Smooth muscle cell (in vitro differentiated cells): ENCODE data around the gene FBXW2. TPM values are rescaled to one million over a fixed set of nuclear protein-coding genes. Genes with fewer than 3 reads are reported as not detected.

Source experiments
- DNase-seq: peaks from one replicate; lab custom pipeline; 2025; ENCODE audit not compliant: unreplicated experiment; lab: John Stamatoyannopoulos, UW
- H2AFZ ChIP-seq: fragments of 200-600 bp; sonication (generic); 2 replicates; pipeline ENCODE4 v1.6.0; 2016; ENCODE audit warnings: antibody characterized with exemption, low read depth, mild to moderate bottlenecking
- H3F3A ChIP-seq: fragments of 200-600 bp; sonication (generic); 2 replicates; pipeline ENCODE4 v1.6.0; 2017; ENCODE audit warnings: antibody characterized with exemption, low read depth
- H3K27ac ChIP-seq: fragments of 200-600 bp; sonication (generic); 2 replicates; pipeline ENCODE4 v1.5.1; 2016; ENCODE audit warnings: low read depth, mild to moderate bottlenecking
- H3K27me3 ChIP-seq: fragments of 200-600 bp; sonication (generic); 2 replicates; pipeline ENCODE4 v1.6.1; 2016; ENCODE audit warnings: low read depth, mild to moderate bottlenecking
- H3K36me3 ChIP-seq: fragments of 200-600 bp; sonication (generic); 2 replicates; pipeline ENCODE4 v1.5.1; 2016; ENCODE audit warnings: low read depth
- H3K4me1 ChIP-seq: fragments of 200-600 bp; sonication (generic); 2 replicates; pipeline ENCODE4 v1.5.1; 2016; ENCODE audit warnings: low read depth
- H3K4me2 ChIP-seq: fragments of 200-600 bp; sonication (generic); 2 replicates; pipeline ENCODE4 v1.6.0; 2016; ENCODE audit warnings: mild to moderate bottlenecking
- H3K4me3 ChIP-seq: fragments of 200-600 bp; sonication (generic); 2 replicates; pipeline ENCODE4 v1.5.1; 2016; ENCODE audit warnings: mild to moderate bottlenecking
- H3K79me2 ChIP-seq: fragments of 200-600 bp; sonication (generic); 2 replicates; pipeline ENCODE4 v1.6.0; 2016; ENCODE audit warnings: low read depth, mild to moderate bottlenecking
- H3K9ac ChIP-seq: fragments of 200-600 bp; sonication (generic); 2 replicates; pipeline ENCODE4 v1.6.0; 2016; ENCODE audit warnings: low read depth
- H3K9me3 ChIP-seq: fragments of 200-600 bp; sonication (generic); replicated peaks from 2 replicates; pipeline ENCODE4 v1.5.1; 2016; ENCODE audit warnings: low read depth
- H4K20me1 ChIP-seq: fragments of 200-600 bp; sonication (generic); 2 replicates; pipeline ENCODE4 v1.6.0; 2016; ENCODE audit warnings: low read depth
- WGBS: methylation state at CpG from one replicate; pipeline ENCODE4 v1.1.7; 2016; ENCODE audit warnings: low lambda C conversion rate; 5-methylcytosine and 5-hydroxymethylcytosine counted together
- polyA plus RNA-seq: library from polyadenylated mRNA; unstranded; fragments of >200 nt; fragmentation: Nextera tagmentation; extraction: Ambion mirVana; gene quantifications from 2 replicates; pipeline ENCODE4 v1.2.1, GENCODE V29; 2016
- total RNA-seq: library from RNA; depleted of rRNA; stranded (reverse); fragments of >200 nt; gene quantifications from 2 replicates; pipeline ENCODE4 v1.2.3, GENCODE V29; 2014
- TF ChIP-seq, protein P1 (sequence below): fragments of 200-600 bp; sonication (generic); IDR thresholded peaks from 2 replicates; pipeline ENCODE4 v1.5.1; 2017; ENCODE audit warnings: borderline replicate concordance, mild to moderate bottlenecking, antibody characterized with exemption; ENCODE audit not compliant: insufficient read depth, poor library complexity, severe bottlenecking

The FBXW2 gene
- total and polyA plus RNA-seq, 2 experiments from 2014 or later, result 22.1 to 35.4 TPM

DNA sequence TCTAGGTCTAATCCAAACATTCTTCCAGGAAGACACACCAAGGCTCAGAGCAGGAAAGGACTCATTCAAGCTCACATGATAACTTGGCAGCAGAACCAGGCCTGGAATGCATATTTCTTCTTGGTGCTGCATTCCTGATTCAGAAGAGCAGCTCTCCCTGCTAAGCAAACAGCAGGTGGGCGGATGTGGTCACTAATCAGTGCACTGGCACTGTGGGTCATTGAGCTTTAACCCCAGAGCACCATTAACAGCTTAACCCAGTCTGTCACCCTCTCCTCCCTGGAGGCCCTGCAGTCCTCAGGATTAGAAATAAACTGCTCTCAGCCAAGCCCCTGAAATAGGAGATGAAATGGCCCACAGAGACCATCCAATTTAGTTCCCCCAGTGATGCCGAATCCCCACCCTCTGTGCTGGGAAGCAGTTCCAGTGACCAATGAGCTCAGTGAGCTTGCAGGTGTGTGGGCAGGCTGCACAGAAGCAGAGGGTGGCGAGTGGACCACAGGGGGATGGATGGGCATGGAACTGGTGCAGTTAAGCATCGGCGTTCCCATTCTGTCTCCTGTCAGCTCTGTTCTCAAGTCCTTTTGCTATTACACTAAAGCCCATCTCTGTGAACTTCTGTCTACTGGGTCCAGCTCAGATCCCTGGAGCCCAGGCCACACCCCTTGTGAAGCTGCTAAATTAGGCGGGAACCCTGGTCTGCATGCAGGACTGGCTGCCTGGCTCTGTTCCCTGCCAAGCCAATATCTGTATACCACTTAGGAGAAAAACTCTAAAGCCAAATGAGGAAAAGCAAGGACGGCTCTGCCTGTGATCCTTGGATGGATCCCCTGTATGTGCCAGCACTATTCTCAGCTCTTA, 62.3 kb downstream of the FBXW2 start:
- H3K9me3 ChIP-seq, result no peaks in the 10 kb centered on the region
- H3K79me2 ChIP-seq, result no peaks in the 10 kb centered on the region
- no peak overlapping the region for H3K27ac ChIP-seq
- no peaks in the 10 kb centered on the region for H3K4me1 ChIP-seq
- H3K4me3 ChIP-seq, result no peak overlapping the region
- H3K4me2 ChIP-seq, result no peak overlapping the region
- no peak overlapping the region for H3K9ac ChIP-seq
- H2AFZ ChIP-seq, result no peak overlapping the region
- no peaks in the 10 kb centered on the region for H3K27me3 ChIP-seq
- H3K36me3 ChIP-seq, result no peaks in the 10 kb centered on the region
- no peaks in the 10 kb centered on the region for H4K20me1 ChIP-seq
- TF ChIP-seq, protein P1, sequence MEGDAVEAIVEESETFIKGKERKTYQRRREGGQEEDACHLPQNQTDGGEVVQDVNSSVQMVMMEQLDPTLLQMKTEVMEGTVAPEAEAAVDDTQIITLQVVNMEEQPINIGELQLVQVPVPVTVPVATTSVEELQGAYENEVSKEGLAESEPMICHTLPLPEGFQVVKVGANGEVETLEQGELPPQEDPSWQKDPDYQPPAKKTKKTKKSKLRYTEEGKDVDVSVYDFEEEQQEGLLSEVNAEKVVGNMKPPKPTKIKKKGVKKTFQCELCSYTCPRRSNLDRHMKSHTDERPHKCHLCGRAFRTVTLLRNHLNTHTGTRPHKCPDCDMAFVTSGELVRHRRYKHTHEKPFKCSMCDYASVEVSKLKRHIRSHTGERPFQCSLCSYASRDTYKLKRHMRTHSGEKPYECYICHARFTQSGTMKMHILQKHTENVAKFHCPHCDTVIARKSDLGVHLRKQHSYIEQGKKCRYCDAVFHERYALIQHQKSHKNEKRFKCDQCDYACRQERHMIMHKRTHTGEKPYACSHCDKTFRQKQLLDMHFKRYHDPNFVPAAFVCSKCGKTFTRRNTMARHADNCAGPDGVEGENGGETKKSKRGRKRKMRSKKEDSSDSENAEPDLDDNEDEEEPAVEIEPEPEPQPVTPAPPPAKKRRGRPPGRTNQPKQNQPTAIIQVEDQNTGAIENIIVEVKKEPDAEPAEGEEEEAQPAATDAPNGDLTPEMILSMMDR, result no peak
- no peaks in the 10 kb centered on the region for H3F3A ChIP-seq
- no peak for DNase-seq
- 89% methylated on average over 7 of the region's 7 CpGs for WGBS

GRCh38 chr9:120729791-120730241, 63.4 kb downstream of the FBXW2 start:
- H3K4me1 ChIP-seq, result no peaks in the 10 kb centered on the region

DNA sequence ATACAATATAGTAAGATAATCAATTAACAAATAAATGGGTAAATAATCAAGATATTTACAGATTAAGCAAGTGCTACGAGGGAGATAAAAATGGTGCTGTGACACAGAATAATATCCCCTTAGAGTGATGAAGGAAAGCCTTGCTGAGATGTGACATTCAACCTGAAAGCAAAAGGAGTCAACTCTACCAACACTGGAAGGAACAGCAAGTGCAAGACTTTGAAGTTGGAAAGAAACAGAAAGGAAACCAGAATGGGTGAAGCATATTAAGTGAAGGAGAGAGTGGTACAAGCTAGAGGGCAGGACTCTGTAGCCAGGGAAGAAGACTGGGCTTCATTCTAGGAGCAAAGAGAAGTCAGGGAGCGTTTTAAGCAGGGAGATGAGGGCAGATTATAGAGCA, 66.7 kb downstream of the FBXW2 start:
- H3F3A ChIP-seq, result no peaks in the 10 kb centered on the region
- H2AFZ ChIP-seq, result no peak overlapping the region
- H3K4me3 ChIP-seq, result no peak overlapping the region
- TF ChIP-seq, protein P1, result no peak
- no peaks in the 10 kb centered on the region for H3K27me3 ChIP-seq
- DNase-seq, result no peak
- no peak overlapping the region for H3K9ac ChIP-seq
- no peaks in the 10 kb centered on the region for H4K20me1 ChIP-seq
- H3K27ac ChIP-seq, result no peak overlapping the region
- H3K4me2 ChIP-seq, result no peak overlapping the region
- 81% methylated on average over 2 of the region's 2 CpGs for WGBS
- H3K36me3 ChIP-seq, result no peaks in the 10 kb centered on the region
- no peaks in the 10 kb centered on the region for H3K79me2 ChIP-seq
- H3K9me3 ChIP-seq, result no peaks in the 10 kb centered on the region
- H3K4me1 ChIP-seq, result no peaks in the 10 kb centered on the region

More at GRCh38 chr9:120729791-120730241, 63.4 kb downstream of the FBXW2 start:
- 70% methylated on average over 5 of the region's 5 CpGs for WGBS
- H3K9me3 ChIP-seq, result no peaks in the 10 kb centered on the region
- H3K9ac ChIP-seq, result no peak overlapping the region
- H4K20me1 ChIP-seq, result no peaks in the 10 kb centered on the region
- H3K27me3 ChIP-seq, result no peaks in the 10 kb centered on the region
- H3F3A ChIP-seq, result no peaks in the 10 kb centered on the region
- no peak overlapping the region for H3K4me2 ChIP-seq
- no peak overlapping the region for H3K27ac ChIP-seq
- H3K79me2 ChIP-seq, result no peaks in the 10 kb centered on the region
- no peaks in the 10 kb centered on the region for H3K36me3 ChIP-seq
- no peak for DNase-seq
- H3K4me3 ChIP-seq, result no peak overlapping the region
- H2AFZ ChIP-seq, result no peak overlapping the region
- TF ChIP-seq, protein P1, result peak; percentile 4

- WGBS, result 65% methylated on average over 1 of the region's 1 CpG
- no peaks in the 10 kb centered on the region for H3F3A ChIP-seq
- no peak overlapping the region for H3K4me3 ChIP-seq
Observed at GRCh38 chr9:120725907-120726306, 67.3 kb downstream of the FBXW2 start.

More at GRCh38 chr9:120725907-120726306, 67.3 kb downstream of the FBXW2 start:
- Histone ChIP-seq H3K4me2 (no peak overlapping the region), H3K9ac (no peak overlapping the region), H2AFZ (no peak overlapping the region), H3K36me3 (no peaks in the 10 kb centered on the region), H3K27me3 (no peaks in the 10 kb centered on the region), H3K4me1 (no peaks in the 10 kb centered on the region), H3K9me3 (no peaks in the 10 kb centered on the region), H3K27ac (no peak overlapping the region), H4K20me1 (no peaks in the 10 kb centered on the region), H3K79me2 (no peaks in the 10 kb centered on the region)
- TF ChIP-seq, protein P1, result no peak
- no peak for DNase-seq
